Astrocyte of the cerebellum (primary cell): ENCODE measurements around the gene NCMAP.

Experiments
- DNase-seq: peaks from one replicate; pipeline ENCODE4 v3.0.0-alpha.2; 2011; ENCODE audit warnings: low read depth
- H3K4me3 ChIP-seq: 2 replicates; pipeline ENCODE4 v1.5.1; 2011; ENCODE audit warnings: mild to moderate bottlenecking, low read depth, low read length, moderate library complexity
- CTCF ChIP-seq: IDR thresholded peaks from 2 replicates; pipeline ENCODE4 v1.5.1; 2012; ENCODE audit warnings: low read length, low read depth, moderate library complexity, mild to moderate bottlenecking; ENCODE audit errors: missing control alignments
- in situ Hi-C: cut with HindIII; loops from 2 replicates; pipeline ENCODE4 v1.10.0; 2017; ENCODE audit warnings: low sequenced_read_pairs

Gene NCMAP

GRCh38 chr1:24656046-24656445, 100.2 kb downstream of the NCMAP start:
- H3K4me3 ChIP-seq, result no peak overlapping the region
- no peak for TF ChIP-seq CTCF
- in situ Hi-C loops, result loop anchor here (25.0 kb wide), 1 partner anchor 556 kb away; no protein-coding TSS in a partner anchor
- DNase-seq, result no peak

- in situ Hi-C loops, result loop anchor here (25.0 kb wide), 1 partner anchor 555 kb away; no protein-coding TSS in a partner anchor
- TF ChIP-seq CTCF, result no peak
- H3K4me3 ChIP-seq, result no peak overlapping the region
- DNase-seq, result no peak
Measured at GRCh38 chr1:24657781-24658180, 101.9 kb downstream of the NCMAP start.
